DND-41 (cell line): ENCODE data around the gene CHCHD3.

ENCODE experiments used
- ATAC-seq: fragments of 200-7000 bp; cut with Tn5 transposase; 3 replicates; pipeline ENCODE4 v1.9.1; 2021; ENCODE audit warnings: low read depth; ENCODE audit not compliant: insufficient read depth
- DNase-seq: peaks from one replicate; pipeline ENCODE4 v3.0.0-alpha.2; 2020
- H2AFZ ChIP-seq: 2 replicates; pipeline ENCODE4 v1.6.0; 2012; ENCODE audit warnings: low read depth, low read length
- H3K27ac ChIP-seq: 2 replicates; pipeline ENCODE4 v1.5.1; 2012; ENCODE audit warnings: low read length, inconsistent platforms
- H3K27me3 ChIP-seq: fragments of 200-600 bp; sonication (generic); 2 replicates; pipeline ENCODE4 v1.6.0; 2012; ENCODE audit warnings: low read length, mild to moderate bottlenecking, inconsistent platforms; ENCODE audit not compliant: insufficient read depth, poor library complexity
- H3K36me3 ChIP-seq: 2 replicates; pipeline ENCODE4 v1.5.1; 2012; ENCODE audit warnings: low read length, inconsistent platforms; ENCODE audit not compliant: insufficient read depth
- H3K4me1 ChIP-seq: 2 replicates; pipeline ENCODE4 v1.5.1; 2012; ENCODE audit warnings: mild to moderate bottlenecking, low read length; ENCODE audit not compliant: insufficient read depth
- H3K4me2 ChIP-seq: 2 replicates; pipeline ENCODE4 v1.6.0; 2012; ENCODE audit warnings: mild to moderate bottlenecking, moderate library complexity, low read length, inconsistent platforms; ENCODE audit not compliant: insufficient read depth
- H3K4me3 ChIP-seq, 2 experiments: fragments of 200-600 bp in 1 of 2; shearing (Covaris generic) in 1 of 2; 2 replicates each; pipeline ENCODE4 v1.5.1; 2012 to 2016; ENCODE audit warnings: inconsistent platforms in 2 of 2, low read length in 2 of 2, mild to moderate bottlenecking in 2 of 2, low read depth in 1 of 2, moderate library complexity in 1 of 2
- H3K79me2 ChIP-seq: 2 replicates; pipeline ENCODE4 v1.6.0; 2012; ENCODE audit warnings: low read length, inconsistent platforms; ENCODE audit not compliant: insufficient read depth
- H3K9ac ChIP-seq: 2 replicates; pipeline ENCODE4 v1.6.0; 2012; ENCODE audit warnings: low read depth, mild to moderate bottlenecking, inconsistent platforms, low read length, moderate library complexity
- H3K9me3 ChIP-seq: 2 replicates; pipeline ENCODE4 v1.5.1; 2012; ENCODE audit warnings: low read length, moderate library complexity, mild to moderate bottlenecking, inconsistent platforms; ENCODE audit not compliant: insufficient read depth, severe bottlenecking
- H4K20me1 ChIP-seq: 2 replicates; pipeline ENCODE4 v1.6.0; 2012; ENCODE audit warnings: low read length; ENCODE audit not compliant: insufficient read depth
- EZH2 ChIP-seq: IDR thresholded peaks from 3 replicates; pipeline ENCODE4 v1.6.1; 2012; ENCODE audit warnings: borderline replicate concordance, low read depth, mild to moderate bottlenecking, moderate library complexity, low read length, inconsistent platforms; ENCODE audit not compliant: severe bottlenecking
- TF ChIP-seq, protein P1 (sequence below): IDR thresholded peaks from 2 replicates; pipeline ENCODE4 v1.5.1; 2012; ENCODE audit warnings: borderline replicate concordance, low read length, moderate library complexity, mild to moderate bottlenecking; ENCODE audit not compliant: poor library complexity, severe bottlenecking; ENCODE audit errors: extremely low read depth

The CHCHD3 gene

GRCh38 chr7:132825932-132826835, 255.7 kb downstream of the CHCHD3 start:
- Histone ChIP-seq H3K9ac (no peak overlapping the region), H4K20me1 (no peaks in the 10 kb centered on the region), H3K4me3 (no peak overlapping the region), H3K4me1 (0 out of 2 replicates have a peak, but pooled peaks cover 3% of the 10 kb centered on the region), H3K27me3 (no peaks in the 10 kb centered on the region), H3K9me3 (no peaks in the 10 kb centered on the region), H3K4me2 (no peak overlapping the region), H2AFZ (no peak overlapping the region), H3K36me3 (peaks cover 6% of the 10 kb centered on the region; the same call in 1 of the 2 replicates), H3K79me2 (no peaks in the 10 kb centered on the region), H3K27ac (no peak overlapping the region)
- ATAC-seq (no peak), DNase-seq (no peak)
- no peak for TF ChIP-seq EZH2
- TF ChIP-seq, protein P1, sequence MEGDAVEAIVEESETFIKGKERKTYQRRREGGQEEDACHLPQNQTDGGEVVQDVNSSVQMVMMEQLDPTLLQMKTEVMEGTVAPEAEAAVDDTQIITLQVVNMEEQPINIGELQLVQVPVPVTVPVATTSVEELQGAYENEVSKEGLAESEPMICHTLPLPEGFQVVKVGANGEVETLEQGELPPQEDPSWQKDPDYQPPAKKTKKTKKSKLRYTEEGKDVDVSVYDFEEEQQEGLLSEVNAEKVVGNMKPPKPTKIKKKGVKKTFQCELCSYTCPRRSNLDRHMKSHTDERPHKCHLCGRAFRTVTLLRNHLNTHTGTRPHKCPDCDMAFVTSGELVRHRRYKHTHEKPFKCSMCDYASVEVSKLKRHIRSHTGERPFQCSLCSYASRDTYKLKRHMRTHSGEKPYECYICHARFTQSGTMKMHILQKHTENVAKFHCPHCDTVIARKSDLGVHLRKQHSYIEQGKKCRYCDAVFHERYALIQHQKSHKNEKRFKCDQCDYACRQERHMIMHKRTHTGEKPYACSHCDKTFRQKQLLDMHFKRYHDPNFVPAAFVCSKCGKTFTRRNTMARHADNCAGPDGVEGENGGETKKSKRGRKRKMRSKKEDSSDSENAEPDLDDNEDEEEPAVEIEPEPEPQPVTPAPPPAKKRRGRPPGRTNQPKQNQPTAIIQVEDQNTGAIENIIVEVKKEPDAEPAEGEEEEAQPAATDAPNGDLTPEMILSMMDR: no peak

- peaks cover 6% of the 10 kb centered on the region; the same call in 1 of the 2 replicates for H3K36me3 ChIP-seq
These were observed 256.7 kb downstream of the CHCHD3 start for GRCh38 chr7:132825222-132825621.

GRCh38 chr7:132819648-132820047, 262.2 kb downstream of the CHCHD3 start:
- Histone ChIP-seq H3K4me1 (no peaks in the 10 kb centered on the region), H3K79me2 (no peaks in the 10 kb centered on the region), H2AFZ (no peak overlapping the region), H4K20me1 (no peaks in the 10 kb centered on the region), H3K36me3 (peaks cover 5% of the 10 kb centered on the region; the same call in 1 of the 2 replicates), H3K9ac (no peak overlapping the region), H3K9me3 (no peaks in the 10 kb centered on the region), H3K4me3 (no peak overlapping the region), H3K27me3 (no peaks in the 10 kb centered on the region), H3K27ac (no peak overlapping the region), H3K4me2 (no peak overlapping the region)
- DNase-seq (no peak), ATAC-seq (no peak)
- TF ChIP-seq, protein P1: no peak
- TF ChIP-seq EZH2: no peak

More at GRCh38 chr7:132825222-132825621, 256.7 kb downstream of the CHCHD3 start:
- Histone ChIP-seq H3K27me3 (no peaks in the 10 kb centered on the region), H3K4me1 (0 out of 2 replicates have a peak, but pooled peaks cover 3% of the 10 kb centered on the region), H3K27ac (no peak overlapping the region), H3K9ac (no peak overlapping the region), H3K79me2 (no peaks in the 10 kb centered on the region), H4K20me1 (no peaks in the 10 kb centered on the region), H3K4me3 (no peak overlapping the region), H3K4me2 (no peak overlapping the region), H3K9me3 (no peaks in the 10 kb centered on the region), H2AFZ (no peak overlapping the region)
- peak; percentile 60; the same call in 2 of the 3 replicates for ATAC-seq
- TF ChIP-seq EZH2: no peak
- no peak for DNase-seq

GRCh38 chr7:132817949-132818348, 263.9 kb downstream of the CHCHD3 start:
- TF ChIP-seq, protein P1: no peak
- no peak for TF ChIP-seq EZH2
- no peak overlapping the region for H3K27ac ChIP-seq
- no peaks in the 10 kb centered on the region for H3K9me3 ChIP-seq
- H3K4me2 ChIP-seq: no peak overlapping the region
- ATAC-seq: no peak
- DNase-seq: no peak
- no peaks in the 10 kb centered on the region for H3K79me2 ChIP-seq
- no peak overlapping the region for H3K4me3 ChIP-seq
- no peaks in the 10 kb centered on the region for H3K27me3 ChIP-seq
- H2AFZ ChIP-seq: no peak overlapping the region
- H3K4me1 ChIP-seq: no peaks in the 10 kb centered on the region
- H3K36me3 ChIP-seq: peaks cover 14% of the 10 kb centered on the region; the same call in 1 of the 2 replicates
- no peaks in the 10 kb centered on the region for H4K20me1 ChIP-seq
- no peak overlapping the region for H3K9ac ChIP-seq
